ENCODE data around the gene EBF3.

The EBF3 gene

DNA sequence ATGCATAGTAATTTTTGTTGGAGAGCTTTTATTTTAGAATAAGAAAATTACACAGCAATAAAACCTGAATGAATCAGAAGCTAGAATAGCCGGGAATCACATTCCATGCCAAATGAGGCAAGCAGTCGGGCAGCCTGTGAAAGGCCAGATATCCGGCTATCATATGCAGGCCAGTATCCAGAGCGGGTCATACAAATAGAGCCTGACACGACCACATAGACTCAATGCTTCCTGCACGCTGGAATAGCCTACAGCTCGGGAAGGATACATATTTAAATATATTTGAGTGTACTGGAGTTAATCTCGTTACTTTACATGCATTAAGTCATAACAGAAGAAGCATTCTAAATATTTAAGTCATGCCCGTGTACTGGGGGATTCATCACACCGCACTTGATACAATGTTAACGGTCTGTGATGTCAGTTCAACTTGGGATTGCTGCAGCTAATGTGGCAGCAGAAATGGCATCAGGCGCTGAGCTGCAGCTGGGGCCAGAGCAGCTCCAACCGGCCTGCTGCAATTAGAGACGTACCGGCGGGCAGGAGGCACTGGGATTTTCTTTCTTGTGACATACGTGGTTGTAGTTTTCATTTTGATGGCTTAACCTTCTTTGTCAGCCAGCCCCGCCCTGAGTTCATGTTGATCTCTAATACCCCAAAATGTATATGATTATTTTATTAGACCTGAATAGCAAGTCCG lies 112.0 kb downstream of the EBF3 start:
- DNase-seq (ENCODE audit: low read depth), result peak; percentile 2

DNA sequence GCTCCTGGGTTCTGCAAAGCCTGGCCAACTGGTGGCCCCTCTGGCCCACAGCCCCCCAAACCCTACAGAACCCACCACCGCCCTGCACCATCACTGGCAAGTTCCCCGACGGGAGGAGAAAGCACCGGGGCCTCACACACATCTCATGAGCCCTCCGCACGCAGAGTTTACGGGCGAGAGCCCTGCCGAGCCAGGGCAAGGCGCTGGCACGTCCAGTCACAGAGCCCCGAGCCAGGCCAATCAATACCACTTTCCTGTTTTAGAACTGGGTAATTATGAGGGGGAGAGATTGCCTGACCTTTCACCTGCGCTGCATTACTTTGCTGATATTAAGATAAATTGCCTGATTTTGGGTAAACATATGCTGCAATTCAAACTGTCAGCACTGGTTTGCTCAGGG lies 113.3 kb downstream of the EBF3 start:
- no peak for DNase-seq (ENCODE audit: low read depth)

DNA sequence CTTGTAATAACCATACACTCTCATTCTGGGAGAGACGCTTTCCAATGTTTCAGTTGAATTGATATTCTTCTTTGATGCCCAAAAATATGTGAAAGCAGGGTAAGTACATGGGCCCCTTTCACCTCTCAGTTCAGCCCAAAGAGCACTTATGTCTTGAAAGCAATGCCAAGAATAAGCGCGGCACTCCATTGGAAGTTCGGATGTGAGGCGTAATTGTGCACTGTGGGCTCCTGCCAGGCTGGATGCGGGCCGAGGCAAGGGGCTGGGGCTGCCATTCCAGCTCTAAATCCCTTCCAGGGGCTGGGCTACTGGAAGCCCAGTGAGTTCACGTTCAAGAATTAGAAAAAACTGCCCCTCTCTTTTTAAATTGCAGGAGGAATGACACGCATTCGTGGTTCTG lies 113.8 kb downstream of the EBF3 start:
- DNase-seq (ENCODE audit: low read depth), result no peak

DNA sequence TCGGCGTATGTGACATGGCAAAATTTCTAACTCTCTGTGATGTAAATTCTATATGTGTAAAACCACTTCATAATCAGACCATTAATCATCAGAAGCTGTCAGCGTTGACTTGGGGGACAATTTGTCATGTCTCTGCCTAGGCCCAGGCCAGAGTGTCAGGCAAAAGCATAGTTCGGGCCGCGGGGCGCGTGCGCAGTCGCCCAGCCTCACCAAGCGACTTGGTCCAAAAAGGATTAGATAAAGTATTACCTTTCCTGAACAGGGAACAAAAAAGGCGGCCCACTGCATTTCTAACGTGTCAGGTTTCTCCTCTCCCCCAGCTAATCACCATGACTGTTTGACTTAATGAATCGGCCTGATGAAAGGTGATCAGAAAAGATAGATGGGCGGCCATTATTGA lies 114.2 kb downstream of the EBF3 start:
- no peak for DNase-seq (ENCODE audit: low read depth)

DNA sequence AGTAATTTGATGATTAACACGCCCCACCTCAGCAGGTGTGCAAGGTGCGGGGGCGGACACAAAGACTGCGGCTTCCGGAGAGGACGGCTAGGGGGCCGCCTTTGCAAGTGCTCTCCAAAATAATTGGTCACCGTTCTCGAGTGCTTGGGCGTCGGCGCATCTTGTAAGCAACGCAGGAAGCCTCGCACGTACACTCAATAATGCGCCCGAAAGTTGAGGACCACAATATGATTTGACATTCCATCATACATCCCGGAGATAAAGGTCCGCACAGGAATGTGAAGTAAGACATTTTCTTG lies 114.7 kb downstream of the EBF3 start:
- DNase-seq (ENCODE audit: low read depth), result no peak

DNA sequence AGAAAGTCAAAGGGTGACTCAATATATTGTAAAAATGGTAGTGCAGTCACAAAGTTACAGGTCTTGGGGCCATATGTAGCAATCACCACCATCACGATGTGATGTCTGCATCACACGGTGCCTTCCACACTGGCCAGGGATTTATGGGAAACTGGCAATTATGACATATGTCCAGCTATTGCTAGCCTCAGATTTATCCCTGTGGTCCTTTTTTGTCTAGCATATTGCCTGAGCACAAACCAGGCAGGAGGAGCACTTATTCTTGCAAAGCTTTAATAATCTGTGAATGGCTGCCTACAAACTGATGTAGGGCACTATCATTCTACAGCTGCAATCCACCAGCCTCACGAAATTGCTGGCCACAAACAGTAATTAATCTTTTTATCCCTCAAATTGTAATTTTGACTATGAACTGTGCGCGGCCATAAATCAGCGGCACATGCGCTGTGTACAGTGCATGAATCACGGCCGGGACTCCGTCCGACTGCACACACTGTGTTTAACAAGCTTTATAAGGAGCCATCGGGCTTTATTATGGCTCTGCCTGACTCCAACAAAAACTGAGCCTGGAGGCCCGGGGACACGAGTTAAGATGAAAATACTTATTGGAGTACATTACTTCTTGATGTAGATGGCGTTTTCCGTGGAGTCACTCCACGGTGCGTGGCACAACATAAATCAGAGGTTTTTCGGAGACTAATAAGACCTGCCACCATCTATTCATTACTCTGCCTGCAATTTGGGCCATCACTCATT lies 115.2 kb downstream of the EBF3 start:
- no peak for DNase-seq (ENCODE audit: low read depth)

DNA sequence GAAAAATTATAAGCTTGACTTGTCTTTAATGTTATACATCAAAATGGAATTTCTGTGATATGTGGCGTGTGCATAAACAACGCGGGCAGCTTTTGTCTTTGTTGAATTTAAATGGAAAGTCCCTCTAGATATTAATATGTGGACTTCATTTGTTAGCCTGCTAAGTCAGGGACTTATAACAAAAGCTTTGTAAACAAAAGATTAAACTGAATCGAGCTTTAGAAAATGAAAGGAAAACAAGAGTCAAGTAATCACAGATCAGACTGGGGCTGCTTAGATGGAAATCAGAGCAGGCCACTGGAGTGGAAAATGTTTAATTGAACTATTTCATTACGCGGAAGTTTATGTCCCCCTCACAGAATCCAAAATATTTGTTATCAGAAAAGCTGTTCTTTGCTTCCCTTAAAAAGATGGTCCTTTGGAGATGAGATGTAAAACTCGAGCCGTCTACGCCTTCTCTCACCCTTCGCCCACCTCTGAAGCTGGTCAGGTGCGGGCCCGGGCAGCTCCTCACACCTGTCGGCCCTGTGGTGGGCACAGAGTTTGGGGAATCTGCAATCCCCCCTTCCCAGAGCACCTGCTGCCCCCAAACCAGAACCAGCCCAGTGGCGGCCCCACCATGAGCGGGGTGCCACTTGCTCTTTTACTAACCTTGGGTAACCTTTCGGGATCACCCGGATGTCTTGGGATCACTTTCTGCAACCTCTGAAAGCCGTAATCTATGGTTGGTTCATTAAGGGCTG lies 116.2 kb downstream of the EBF3 start:
- no peak for DNase-seq (ENCODE audit: low read depth)

DNA sequence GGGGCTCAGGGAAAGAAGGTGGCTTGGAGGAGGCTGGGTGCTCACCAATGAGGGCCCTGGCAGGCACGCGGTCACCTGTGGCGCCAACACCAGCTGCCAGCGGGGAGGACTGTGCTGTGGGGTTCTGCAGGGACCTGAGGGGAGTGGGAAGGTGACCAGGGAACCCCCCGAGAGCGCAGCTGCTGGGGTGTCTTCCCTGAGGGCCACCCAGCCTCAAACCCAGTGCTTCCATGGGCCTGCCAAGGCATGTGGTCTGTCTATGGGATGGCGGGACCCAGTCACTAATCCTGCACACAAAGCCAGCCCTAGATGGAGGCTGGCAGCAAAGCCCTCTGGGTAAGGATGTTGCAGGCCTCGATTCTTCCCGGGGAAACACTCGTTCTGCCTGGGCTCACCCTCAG lies 117.1 kb downstream of the EBF3 start:
- DNase-seq (ENCODE audit: low read depth), result no peak

DNA sequence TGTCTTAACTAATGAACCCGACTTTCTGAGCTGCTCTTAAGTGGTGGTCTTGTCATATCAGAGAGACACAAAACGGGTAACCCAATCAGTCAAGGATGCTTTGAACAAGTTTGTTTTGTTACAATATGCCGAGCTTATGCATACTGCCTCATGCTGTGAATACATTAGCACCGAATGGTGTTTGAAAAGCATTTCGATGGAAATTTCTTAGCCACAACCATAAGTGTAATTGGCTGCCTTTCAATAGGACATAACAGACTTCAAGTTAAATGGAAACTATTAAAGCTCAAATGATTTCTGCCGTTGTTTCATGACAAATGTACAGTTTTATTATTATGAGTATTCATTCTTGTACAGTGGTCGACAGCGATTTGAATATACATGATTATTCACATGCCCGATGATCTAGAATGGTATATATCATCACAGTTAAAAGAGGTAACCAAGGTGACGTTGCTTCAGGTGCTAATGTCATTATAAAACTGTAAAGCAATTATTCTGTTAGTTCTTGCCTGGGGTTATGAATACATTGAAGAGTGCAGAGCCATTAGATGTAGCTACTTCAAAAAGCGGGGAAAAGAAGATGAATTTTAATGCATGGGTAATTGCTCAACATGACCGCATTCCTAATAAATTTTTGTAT lies 118.8 kb downstream of the EBF3 start:
- DNase-seq (ENCODE audit: low read depth), result no peak

DNA sequence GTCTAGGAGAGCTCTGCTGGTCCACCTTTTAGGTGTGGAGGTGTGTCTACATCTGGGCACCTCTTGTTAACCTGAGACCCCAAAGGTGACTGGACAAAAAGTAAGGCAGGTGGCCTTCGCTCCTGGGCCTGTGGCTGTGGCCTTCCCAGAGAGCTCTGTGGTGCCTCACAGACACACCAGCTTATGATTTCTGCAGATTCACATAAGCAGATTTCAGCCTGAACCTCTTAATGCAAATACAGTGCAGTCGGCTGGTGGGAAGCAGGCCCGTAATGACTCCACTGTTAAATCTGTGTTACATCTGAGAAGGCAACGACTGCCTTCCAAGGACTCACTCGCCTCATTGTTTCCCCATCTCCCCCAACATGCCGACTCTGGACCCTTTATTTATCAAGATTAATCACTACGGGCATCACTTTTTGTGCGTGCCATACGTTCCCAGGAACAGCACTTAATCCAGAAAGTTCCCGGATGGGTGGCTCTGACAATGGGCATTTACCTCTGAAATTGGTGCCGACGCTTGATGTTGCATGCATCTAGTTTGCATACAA lies 119.8 kb downstream of the EBF3 start:
- DNase-seq (ENCODE audit: low read depth), result no peak

DNA sequence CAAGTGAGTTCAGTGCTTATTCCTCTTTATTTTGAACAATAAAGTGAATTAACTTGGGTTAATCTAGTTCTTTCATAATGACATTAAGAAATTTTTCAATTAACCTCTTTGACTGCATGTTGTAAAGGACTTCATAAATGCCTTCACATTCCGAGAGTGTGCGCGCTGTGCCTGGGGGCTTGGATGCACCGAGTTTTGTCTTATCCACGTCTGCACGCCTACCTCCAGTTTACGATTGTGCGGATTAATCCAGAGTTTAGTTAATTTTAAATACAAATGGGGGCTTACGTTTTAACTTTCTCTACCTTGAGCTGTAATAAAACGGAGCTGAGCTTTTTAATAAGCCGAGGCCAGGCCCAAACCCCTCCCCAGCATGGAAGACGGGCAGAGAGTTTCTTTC lies 120.4 kb downstream of the EBF3 start:
- no peak for DNase-seq (ENCODE audit: low read depth)

DNA sequence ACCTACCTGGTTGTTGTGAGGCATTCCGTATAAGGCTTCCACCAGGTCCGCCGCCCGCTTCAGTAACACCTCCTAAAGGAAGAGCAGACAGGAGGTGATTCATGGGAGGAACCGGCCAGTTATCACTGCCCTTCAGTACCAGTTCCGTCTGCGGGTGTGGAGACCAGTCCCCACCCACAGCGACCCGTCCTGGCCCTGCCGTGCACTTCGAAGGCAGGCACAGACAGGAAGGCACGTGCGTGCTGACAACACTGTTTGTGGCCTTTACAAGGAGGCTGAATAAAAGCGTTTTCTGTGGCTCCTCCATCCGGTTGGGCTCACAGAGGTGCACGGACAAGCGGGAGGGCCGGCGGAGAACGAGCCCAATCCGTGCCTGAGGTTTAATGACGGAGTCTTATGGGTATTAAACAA lies 120.9 kb downstream of the EBF3 start:
- DNase-seq (ENCODE audit: low read depth), result no peak

DNA sequence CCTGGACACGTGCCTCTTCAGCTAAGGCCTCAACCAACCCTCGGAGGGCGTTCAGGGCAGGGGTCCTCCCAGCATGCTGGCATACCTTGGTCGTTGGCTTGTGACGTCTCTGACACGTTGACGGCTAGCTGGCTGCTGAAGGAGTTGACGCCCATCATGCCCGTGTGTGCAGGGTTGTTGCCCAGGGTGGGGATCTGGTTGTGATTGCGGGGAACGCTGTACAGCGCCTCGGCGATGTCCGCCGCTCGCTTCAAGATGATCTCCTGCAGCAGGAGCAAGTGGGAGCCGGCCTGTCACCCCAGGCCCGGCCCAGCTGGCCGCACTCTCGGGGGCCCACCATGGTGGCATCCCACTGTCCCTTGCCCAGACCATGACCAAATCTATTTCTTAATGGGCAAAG lies 122.0 kb downstream of the EBF3 start:
- no peak for DNase-seq (ENCODE audit: low read depth)

DNA sequence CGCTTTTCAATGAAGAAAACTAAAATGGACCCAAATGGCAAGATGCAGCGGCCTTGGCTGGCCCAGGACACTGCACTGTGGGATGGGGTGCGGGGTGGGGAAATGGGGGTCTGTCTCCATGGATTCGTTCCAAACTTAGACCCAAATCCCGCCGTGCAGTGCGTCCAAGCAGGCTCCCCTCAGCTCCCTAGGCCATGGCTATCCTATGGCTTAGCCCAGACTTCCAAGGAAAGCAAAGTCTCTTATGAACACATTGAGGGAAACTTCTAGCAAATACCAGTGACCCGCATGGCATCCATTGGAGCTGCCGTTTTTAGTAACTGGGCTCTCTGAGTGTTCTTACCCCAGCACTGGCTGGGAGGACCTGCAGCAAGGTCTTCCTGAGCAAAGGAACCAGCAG lies 122.5 kb downstream of the EBF3 start:
- DNase-seq (ENCODE audit: low read depth), result no peak

DNA sequence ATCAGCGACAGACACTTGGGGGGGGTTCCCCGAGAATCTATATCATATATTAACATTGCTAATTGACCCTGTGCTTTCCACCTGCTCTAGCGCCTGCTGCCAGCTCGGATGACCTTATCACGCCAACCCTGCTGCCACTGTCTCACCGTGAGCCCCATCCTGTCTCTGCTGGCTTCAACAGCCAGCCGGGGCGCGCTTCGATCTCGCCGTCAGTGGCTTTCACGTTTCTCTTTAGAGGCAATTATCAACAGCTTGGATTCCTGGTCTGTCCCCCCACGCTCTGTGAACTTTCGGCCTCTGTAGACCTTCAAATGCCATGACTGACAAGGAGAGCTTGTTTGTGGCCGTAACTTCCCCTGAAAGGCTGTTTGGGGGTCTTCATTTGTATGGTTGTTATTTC lies 123.0 kb downstream of the EBF3 start:
- no peak for DNase-seq (ENCODE audit: low read depth)

DNA sequence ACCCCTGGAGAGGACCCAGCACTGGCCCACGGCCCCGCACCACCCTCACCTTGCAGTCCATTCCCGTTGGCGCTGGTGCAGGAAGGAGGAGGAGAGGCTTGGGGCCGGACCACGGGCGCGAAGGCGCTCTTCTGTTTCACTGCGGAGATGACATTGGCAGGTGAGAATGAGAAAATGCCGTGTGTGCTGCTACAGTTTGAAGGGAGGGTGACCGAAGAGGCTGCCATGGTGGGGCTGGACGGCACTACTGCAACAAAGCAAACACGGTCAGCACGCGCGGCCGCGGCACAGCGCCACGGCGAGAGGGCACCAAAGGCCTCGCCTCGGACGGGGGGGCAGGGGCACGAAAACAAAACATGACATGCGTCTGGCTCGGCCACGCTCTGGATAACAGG lies 123.9 kb downstream of the EBF3 start:
- no peak for DNase-seq (ENCODE audit: low read depth)

DNA sequence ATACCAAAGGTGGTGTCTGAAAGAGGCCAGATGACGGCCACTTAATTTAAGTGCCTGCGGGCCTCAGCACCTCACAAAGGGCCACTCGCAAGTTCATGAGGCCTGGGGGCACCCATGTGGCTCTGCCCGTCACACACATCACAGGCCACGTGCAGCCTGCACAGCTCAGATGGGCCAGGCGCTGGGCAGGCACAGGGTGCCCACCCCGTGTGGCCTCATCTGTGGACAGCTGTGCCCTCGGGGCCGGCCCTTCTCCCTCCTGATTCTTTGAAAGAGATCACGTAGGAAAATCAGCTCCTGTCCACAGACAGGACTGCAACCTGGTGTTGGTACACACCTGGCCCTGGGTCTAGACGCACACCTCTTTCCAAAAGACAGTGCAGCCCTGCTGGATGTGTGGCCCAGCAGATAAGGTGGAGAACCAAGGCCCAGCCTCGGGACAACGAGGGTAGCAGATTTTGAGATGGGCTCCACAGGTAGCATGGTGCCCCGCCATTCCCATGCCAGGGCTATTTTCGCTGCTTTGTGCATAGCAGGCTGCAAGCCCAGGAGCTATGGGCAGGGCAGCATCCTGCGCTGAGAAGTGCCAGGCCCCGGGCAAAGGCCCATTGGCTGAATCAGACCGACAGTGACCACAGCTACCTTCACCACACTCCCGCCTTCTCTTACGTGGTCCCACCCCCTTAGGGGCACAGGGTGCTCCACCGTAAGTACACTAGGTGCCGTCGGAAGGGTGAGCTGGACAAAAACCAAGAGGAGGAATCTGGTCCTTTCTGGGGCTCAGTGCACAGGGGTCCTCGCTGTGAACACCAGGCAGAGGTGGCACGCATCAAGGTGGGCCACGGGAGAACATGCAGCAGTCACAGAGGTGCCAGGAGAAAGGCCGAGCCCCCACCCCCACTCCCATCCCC lies 124.5 kb downstream of the EBF3 start:
- DNase-seq (ENCODE audit: low read depth), result no peak

DNA sequence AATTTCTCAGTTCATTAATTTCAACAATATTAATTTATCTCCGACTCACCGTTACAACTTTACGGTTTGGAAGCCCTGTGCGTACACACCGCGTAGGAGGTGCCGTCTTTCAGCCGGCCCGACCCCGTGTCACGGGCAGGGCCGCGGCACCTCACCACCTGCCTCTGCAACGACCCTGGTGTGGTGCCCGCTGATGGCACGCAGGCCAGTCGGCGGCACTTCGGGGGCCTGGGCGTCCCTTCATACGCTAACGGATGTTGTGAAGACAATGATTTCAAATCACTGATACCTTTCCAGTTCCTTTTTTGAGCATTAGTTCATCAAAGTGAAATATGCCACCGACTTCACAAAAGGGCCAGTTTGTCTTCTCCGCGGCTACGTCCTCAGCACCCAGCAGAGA lies 125.3 kb downstream of the EBF3 start:
- DNase-seq (ENCODE audit: low read depth), result no peak

DNA sequence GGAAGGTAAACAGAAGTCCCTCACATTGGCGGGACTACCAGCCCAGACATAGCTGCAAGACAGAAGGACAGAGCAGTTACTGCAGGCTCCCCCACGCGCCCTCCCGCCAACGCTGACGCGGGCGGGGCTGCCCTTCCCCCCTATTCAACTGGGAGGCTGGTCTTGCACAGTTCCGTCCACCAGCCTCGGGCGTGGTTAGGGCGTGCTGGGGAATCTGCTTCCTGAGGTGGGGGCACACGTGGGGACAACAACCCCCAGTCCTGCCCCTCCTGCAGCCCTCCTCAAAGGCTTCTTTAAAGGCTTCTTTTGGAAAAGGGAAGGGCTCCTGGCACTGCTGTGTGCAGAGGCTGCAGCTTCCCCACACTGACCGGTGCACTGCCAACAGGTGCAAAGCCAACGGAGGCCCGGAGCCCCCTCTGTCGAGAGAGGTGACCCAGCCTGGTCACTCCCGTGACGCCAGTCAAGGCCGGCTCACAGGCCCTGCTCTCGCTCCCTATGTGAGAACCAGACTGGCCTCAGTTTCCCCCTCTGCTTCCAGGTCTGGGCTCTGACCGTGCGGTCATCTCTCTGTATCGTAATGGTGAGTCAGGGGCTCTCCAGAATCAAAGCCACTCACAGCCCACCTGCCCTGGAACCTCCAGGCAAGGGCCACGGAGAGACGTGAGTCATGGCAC lies 126.0 kb downstream of the EBF3 start:
- no peak for DNase-seq (ENCODE audit: low read depth)

DNA sequence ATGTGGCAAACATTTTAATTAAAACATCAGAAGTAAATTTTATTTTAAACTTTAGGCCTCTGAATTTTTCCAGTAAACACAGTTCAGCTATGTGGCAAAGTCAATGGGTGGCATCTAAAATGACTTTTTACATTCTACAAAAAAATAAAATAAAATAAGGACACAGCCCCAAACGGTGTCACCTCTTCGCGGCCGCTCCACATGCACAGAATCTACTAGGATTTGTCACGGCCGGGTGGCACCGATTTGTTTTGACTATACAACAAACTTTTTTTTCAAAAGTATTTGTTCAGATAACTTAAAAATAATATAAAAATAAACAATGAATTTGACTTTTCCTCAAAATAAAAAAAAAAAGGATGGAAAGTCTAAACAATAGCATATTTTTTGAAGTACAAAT lies 127.8 kb downstream of the EBF3 start:
- DNase-seq (ENCODE audit: low read depth), result no peak
